Measurements from ENCODE around the gene SYNPO.

Gene SYNPO

DNA sequence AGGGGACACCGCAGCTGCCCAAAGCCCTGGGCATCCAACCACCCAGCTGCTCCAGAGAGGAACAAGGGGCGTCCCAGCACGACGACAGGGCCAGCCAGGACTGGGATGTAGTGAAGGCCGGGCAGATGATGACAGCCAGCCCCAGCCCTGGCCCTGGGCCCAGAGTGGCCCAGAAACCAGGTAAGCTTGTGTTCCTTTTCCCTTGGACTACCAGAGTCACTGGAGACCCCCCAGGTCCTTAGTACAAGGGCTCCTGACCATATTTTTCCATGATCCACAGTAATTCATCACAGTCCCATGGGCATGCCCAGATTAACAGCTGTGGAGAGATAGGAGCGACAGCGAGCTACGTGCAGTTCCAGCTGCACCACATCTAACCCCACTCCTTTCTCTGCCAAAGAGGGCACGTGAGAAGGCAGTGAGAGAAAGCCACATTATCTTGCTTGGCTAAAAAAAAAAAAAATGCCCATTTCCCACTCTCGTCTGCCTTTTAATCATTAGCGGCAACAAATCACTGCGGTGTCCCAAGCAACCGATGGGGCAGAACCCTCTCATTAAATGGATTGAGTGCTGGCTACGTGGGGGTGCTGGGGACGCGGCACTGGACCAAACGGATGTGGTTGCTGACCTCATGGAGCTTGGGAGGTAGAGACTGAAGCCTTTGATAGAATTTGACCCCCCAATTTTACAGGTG, 21.7 kb upstream of the SYNPO start:
- peaks cover 23% of the 10 kb centered on the region for H3K4me1 ChIP-seq (ENCODE audit: control insufficient read depth, insufficient read depth, low read length)
- no peaks in the 10 kb centered on the region for H3K36me3 ChIP-seq (ENCODE audit: control insufficient read depth, insufficient read depth, low read length, severe bottlenecking)
- H3K9me3 ChIP-seq (ENCODE audit: control insufficient read depth, low read length), result no peaks in the 10 kb centered on the region
- H3K4me3 ChIP-seq (ENCODE audit: low read length), result no peak overlapping the region
- H3K27me3 ChIP-seq (replicated peaks; ENCODE audit: control insufficient read depth, insufficient read depth, low read length), result no peaks in the 10 kb centered on the region
- no peak overlapping the region for H3K9ac ChIP-seq (ENCODE audit: low read length)
- no peak for DNase-seq (ENCODE audit: low read depth)

DNA sequence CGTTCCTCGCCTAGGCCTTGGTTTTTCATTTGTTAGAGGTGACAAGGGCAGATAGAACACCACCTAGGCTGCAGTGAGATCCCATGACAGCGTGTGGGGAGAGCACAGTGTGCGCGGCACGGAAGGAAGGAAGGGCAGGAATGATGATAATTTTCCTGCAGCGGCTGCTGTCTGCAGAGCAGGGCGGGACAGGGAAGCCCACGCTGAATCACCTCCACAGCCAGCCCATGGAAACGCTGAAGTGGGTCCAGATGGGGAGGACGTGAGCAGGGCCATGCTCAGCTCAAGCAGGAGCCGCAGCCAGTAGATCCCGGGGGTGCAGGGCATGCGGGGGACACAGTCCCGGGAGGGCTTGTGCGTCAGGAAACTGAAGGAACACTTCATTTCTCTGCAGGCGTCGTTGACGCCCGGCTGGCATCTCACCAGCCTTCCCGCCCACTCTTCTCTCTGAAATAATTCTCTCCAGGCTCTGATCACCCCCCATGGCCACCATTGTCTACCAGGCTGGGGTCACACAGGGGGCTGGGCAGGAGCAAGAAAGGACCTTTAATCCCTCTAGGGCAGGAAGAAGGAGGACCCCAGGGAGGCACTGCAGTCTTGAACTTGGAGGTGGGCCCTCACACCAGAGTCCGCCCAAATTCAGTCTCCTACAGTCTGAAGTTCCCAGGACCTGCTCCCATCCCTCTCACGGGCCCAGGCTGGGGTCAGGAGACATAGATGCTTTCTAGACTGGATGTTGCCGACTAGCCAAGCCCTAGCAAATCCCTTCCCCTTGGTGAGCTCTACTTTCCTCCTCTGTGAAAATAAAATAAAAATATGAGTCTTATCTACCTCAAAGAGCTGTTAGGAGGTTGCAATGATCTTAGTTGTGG, 20.9 kb upstream of the SYNPO start:
- no peaks in the 10 kb centered on the region for H3K36me3 ChIP-seq (ENCODE audit: control insufficient read depth, insufficient read depth, low read length, severe bottlenecking)
- H3K9ac ChIP-seq (ENCODE audit: low read length), result no peak overlapping the region
- peaks cover 21% of the 10 kb centered on the region for H3K4me1 ChIP-seq (ENCODE audit: control insufficient read depth, insufficient read depth, low read length)
- H3K9me3 ChIP-seq (ENCODE audit: control insufficient read depth, low read length), result no peaks in the 10 kb centered on the region
- no peak overlapping the region for H3K4me3 ChIP-seq (ENCODE audit: low read length)
- DNase-seq (ENCODE audit: low read depth), result peak; percentile 53
- no peaks in the 10 kb centered on the region for H3K27me3 ChIP-seq (replicated peaks; ENCODE audit: control insufficient read depth, insufficient read depth, low read length)

DNA sequence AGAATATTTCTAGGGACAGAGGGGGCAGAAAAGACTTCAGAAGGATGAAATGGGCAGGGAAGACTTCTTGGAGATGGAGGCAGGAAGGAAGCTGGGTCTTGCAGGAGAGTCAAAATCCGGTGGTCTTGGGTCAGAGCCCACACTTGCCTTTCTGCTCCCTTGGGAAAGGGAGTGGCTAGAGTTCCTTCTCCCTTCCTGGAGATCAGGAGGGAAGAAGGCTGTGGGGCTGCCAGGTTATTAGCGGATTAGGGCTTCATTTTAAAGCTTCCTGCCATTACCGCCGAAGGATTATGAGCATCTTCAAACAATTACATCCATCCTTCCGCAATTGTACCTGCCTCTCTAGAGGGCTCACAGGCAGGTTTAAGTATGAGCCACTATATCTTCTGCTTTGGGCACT, 19.2 kb upstream of the SYNPO start:
- no peak for DNase-seq (ENCODE audit: low read depth)
- no peaks in the 10 kb centered on the region for H3K27me3 ChIP-seq (replicated peaks; ENCODE audit: control insufficient read depth, insufficient read depth, low read length)
- H3K36me3 ChIP-seq (ENCODE audit: control insufficient read depth, insufficient read depth, low read length, severe bottlenecking), result no peaks in the 10 kb centered on the region
- H3K4me1 ChIP-seq (ENCODE audit: control insufficient read depth, insufficient read depth, low read length), result peaks cover 12% of the 10 kb centered on the region
- H3K9ac ChIP-seq (ENCODE audit: low read length), result no peak overlapping the region
- no peak overlapping the region for H3K4me3 ChIP-seq (ENCODE audit: low read length)
- no peaks in the 10 kb centered on the region for H3K9me3 ChIP-seq (ENCODE audit: control insufficient read depth, low read length)

DNA sequence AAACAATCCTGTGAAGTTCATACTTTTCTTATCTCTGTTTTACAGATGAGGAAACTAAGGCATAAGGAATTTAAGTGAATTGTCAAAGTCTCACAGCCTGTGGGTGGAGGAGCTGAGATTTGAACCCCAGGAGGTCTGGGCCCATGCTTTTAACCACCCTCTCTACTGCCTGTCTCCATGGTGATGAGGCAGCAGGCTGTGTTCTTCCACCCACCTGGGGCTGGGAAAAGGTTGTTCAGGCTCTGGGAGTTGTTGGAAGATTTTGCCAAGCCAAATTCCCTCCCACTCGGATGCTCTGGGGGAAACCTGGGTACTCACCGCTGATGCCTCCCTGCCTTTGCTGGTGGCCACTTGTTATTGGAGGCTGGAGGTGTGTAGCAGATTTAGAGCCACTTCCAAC, 18.3 kb upstream of the SYNPO start:
- Histone ChIP-seq H3K36me3 (ENCODE audit: control insufficient read depth, insufficient read depth, low read length, severe bottlenecking) (no peaks in the 10 kb centered on the region), H3K9ac (ENCODE audit: low read length) (no peak overlapping the region), H3K4me1 (ENCODE audit: control insufficient read depth, insufficient read depth, low read length) (peaks cover 20% of the 10 kb centered on the region), H3K27me3 (replicated peaks; ENCODE audit: control insufficient read depth, insufficient read depth, low read length) (no peaks in the 10 kb centered on the region), H3K9me3 (ENCODE audit: control insufficient read depth, low read length) (no peaks in the 10 kb centered on the region), H3K4me3 (ENCODE audit: low read length) (no peak overlapping the region)
- no peak for DNase-seq (ENCODE audit: low read depth)

DNA sequence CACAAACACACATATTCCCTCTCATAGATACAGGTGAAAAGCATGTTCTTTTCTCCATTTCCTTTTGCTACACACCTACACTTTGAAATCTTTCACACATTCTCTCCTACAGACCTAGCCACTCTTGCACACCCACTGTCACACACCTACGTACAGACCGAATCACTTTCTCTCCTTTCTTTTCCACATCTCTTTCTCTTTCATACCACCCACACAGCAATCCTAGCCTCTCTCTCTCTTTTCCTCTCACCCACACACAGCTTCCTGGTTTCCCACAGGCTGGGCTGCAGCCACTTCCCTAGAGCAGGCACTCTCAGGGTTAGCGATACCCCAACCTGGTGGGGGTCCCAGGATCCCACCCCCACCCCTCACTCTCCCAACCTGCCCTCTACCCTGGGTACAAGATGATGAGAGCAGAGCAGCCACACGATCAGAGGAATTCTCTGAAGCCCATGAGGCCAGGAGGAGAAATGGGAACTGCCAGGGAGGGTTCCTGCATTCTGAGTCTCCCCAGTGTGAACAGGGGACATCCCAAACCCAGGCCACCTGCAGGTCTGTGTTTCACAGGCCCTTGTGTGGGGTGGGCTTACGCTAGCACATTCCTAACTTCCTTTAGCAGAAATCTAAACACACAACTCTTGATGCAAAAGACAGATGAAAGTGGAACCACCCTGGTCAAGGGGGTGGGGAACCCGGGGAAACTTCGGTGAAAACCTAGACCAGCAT, 17.1 kb upstream of the SYNPO start:
- no peaks in the 10 kb centered on the region for H3K27me3 ChIP-seq (replicated peaks; ENCODE audit: control insufficient read depth, insufficient read depth, low read length)
- H3K4me1 ChIP-seq (ENCODE audit: control insufficient read depth, insufficient read depth, low read length), result peaks cover 31% of the 10 kb centered on the region
- no peak for DNase-seq (ENCODE audit: low read depth)
- H3K36me3 ChIP-seq (ENCODE audit: control insufficient read depth, insufficient read depth, low read length, severe bottlenecking), result no peaks in the 10 kb centered on the region
- no peaks in the 10 kb centered on the region for H3K9me3 ChIP-seq (ENCODE audit: control insufficient read depth, low read length)
- no peak overlapping the region for H3K9ac ChIP-seq (ENCODE audit: low read length)
- H3K4me3 ChIP-seq (ENCODE audit: low read length), result no peak overlapping the region

DNA sequence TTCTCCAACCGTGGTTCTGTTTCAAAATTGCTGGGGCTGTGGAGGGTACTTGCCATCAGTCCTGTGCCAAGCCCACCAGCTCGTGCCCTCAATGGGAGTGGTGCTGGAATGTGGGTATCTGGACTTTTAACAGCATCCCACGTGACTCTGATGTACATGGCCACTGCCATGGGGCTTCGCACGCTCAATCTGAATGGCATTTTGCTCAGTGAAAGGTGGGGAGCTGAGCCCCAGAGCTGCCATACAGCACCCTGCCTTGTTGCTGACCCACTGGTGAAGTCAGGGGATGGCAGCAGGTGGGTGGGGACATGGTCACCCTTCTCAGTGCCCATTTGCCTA, 16.6 kb upstream of the SYNPO start:
- Histone ChIP-seq H3K4me1 (ENCODE audit: control insufficient read depth, insufficient read depth, low read length) (peaks cover 36% of the 10 kb centered on the region), H3K9me3 (ENCODE audit: control insufficient read depth, low read length) (no peaks in the 10 kb centered on the region), H3K9ac (ENCODE audit: low read length) (no peak overlapping the region), H3K4me3 (ENCODE audit: low read length) (no peak overlapping the region), H3K27me3 (replicated peaks; ENCODE audit: control insufficient read depth, insufficient read depth, low read length) (no peaks in the 10 kb centered on the region), H3K36me3 (ENCODE audit: control insufficient read depth, insufficient read depth, low read length, severe bottlenecking) (no peaks in the 10 kb centered on the region)
- no peak for DNase-seq (ENCODE audit: low read depth)

DNA sequence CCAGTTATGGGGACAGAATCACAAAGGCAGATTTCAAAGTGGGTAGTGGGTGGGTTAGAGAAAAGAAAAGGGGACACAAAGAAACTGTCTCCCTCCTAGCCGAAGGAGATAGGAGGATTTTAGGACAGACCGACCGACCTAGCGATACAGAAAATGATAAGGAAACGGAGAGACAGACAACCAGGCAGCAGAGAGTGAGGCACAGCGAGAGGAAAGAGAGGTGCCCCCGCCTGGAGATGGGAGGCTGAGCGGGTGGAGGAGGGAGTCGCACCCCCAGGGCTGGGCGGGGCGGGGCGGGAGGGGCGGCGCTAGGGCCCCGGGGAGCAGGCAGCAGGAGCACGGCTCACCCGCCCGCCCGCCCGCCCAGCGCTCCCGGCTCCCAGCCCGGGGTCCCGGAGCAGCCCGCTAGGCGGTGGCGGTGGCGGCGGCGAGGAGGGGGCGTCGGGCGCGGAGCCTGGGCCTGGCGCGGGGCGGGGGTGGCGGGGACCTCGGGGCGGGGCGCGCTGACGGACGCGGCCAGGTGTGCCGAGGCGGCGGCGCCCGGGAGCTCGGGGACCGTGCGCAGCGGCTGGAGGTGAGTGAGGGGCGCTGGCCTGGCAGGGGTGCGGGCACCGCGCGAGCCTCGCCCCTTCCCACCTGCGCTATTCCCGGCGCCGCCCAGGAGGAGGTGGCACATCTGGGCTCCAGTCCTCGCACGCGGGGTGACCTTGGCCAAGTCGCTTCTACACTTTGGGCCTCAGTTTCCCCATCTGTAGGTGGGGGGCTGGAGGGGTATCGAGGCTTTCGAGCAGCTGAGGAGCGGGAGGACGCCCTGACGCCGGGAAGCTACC, 15.9 kb upstream of the SYNPO start:
- H3K4me3 ChIP-seq (ENCODE audit: low read length), result peak overlapping the region; percentile 83
- H3K9ac ChIP-seq (ENCODE audit: low read length), result peak overlapping the region; percentile 85
- peaks cover 35% of the 10 kb centered on the region for H3K4me1 ChIP-seq (ENCODE audit: control insufficient read depth, insufficient read depth, low read length)
- no peaks in the 10 kb centered on the region for H3K27me3 ChIP-seq (replicated peaks; ENCODE audit: control insufficient read depth, insufficient read depth, low read length)
- H3K9me3 ChIP-seq (ENCODE audit: control insufficient read depth, low read length), result no peaks in the 10 kb centered on the region
- DNase-seq (ENCODE audit: low read depth), result peak; percentile 63
- H3K36me3 ChIP-seq (ENCODE audit: control insufficient read depth, insufficient read depth, low read length, severe bottlenecking), result no peaks in the 10 kb centered on the region

DNA sequence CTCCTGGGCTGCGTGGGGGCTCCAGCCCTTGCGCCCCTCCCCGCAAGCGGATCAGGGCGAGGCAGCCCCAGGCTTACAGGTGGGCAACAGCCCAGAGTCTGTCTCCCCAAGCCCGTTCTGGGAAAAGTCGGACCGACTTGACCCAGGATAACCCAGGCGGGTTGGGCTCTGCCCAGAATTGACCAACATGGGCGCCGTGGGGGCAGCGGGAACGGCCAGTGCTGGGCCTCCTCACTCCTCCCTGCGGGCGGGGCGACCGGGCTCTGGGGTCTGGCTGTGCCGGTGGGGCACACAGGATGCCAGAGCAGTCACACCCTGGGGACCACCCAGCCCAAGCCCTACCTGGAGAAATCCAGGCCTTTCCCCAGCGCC, 15.3 kb upstream of the SYNPO start:
- no peak for DNase-seq (ENCODE audit: low read depth)
- Histone ChIP-seq H3K4me1 (ENCODE audit: control insufficient read depth, insufficient read depth, low read length) (peaks cover 40% of the 10 kb centered on the region), H3K27me3 (replicated peaks; ENCODE audit: control insufficient read depth, insufficient read depth, low read length) (no peaks in the 10 kb centered on the region), H3K9ac (ENCODE audit: low read length) (peak overlapping the region; percentile 85), H3K4me3 (ENCODE audit: low read length) (peak overlapping the region; percentile 83), H3K9me3 (ENCODE audit: control insufficient read depth, low read length) (no peaks in the 10 kb centered on the region), H3K36me3 (ENCODE audit: control insufficient read depth, insufficient read depth, low read length, severe bottlenecking) (no peaks in the 10 kb centered on the region)

DNA sequence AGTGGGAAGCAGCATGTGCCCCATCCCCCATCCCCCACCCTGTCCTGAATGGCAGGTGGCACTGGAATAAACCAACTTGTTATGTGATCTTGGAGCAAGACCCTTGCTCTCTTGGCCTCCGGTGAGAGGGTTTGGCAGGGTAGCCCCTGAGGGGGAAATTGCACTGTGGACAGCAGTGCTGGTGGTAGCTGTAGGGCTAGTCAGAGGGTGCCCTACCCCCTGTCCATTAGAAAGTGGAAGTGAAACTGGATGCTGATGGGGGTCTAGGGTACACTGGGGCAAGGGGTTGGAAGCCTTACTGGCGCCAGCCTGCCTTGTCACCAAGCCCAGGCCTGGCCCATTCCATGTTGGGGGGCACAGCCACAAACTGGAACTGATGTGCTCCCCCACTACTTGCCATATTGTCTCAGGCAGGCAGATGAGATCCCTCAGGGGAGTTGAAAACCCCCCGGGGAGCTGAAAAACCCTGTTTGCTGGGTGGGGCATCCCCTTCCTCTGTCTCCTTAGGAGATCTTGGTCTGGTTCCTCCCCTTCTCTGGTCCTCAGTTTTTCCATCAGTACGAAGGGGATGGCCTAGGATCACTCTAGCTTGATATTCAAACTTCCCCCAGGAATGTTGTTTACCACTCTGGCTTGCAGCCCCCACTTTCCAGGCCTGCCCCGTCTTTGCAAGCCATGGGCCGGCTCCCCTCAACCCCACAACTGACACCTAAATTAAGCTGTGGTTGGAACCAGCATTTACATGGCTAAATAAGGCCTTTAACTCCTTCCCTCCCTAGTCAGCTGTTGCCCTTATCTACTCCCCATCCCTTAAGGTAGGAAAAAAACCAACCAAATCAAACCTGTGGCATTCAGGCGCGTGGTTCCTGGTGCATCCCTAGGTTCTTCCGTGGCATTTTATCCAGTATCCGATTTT, 14.4 kb upstream of the SYNPO start:
- H3K36me3 ChIP-seq (ENCODE audit: control insufficient read depth, insufficient read depth, low read length, severe bottlenecking), result no peaks in the 10 kb centered on the region
- no peaks in the 10 kb centered on the region for H3K27me3 ChIP-seq (replicated peaks; ENCODE audit: control insufficient read depth, insufficient read depth, low read length)
- no peaks in the 10 kb centered on the region for H3K9me3 ChIP-seq (ENCODE audit: control insufficient read depth, low read length)
- peaks cover 47% of the 10 kb centered on the region for H3K4me1 ChIP-seq (ENCODE audit: control insufficient read depth, insufficient read depth, low read length)
- H3K4me3 ChIP-seq (ENCODE audit: low read length), result peak overlapping the region; percentile 83
- no peak for DNase-seq (ENCODE audit: low read depth)
- peak overlapping the region; percentile 85 for H3K9ac ChIP-seq (ENCODE audit: low read length)

DNA sequence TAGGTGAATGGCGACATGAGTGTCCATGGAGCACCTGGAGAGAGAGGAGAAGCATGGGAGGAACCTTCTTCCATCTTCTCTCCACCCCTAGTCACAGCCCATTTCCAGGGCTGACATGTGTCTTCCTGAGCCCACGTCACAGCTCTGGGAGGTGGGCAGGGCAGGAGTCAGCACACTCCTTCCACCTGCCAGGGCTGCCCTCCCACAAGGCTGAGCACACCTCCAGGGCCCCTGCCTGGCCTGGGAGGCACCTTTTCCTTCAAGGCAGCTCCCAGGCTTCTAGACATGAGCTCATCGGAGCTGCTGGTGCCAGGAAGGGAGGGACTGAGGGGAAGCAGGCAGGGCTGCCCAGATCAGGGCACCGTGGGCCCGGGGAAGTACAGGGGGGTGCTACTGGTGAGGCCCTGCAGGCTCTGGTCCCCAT, 13.6 kb upstream of the SYNPO start:
- Histone ChIP-seq H3K9ac (ENCODE audit: low read length) (no peak overlapping the region), H3K27me3 (replicated peaks; ENCODE audit: control insufficient read depth, insufficient read depth, low read length) (no peaks in the 10 kb centered on the region), H3K9me3 (ENCODE audit: control insufficient read depth, low read length) (no peaks in the 10 kb centered on the region), H3K4me3 (ENCODE audit: low read length) (no peak overlapping the region), H3K36me3 (ENCODE audit: control insufficient read depth, insufficient read depth, low read length, severe bottlenecking) (no peaks in the 10 kb centered on the region), H3K4me1 (ENCODE audit: control insufficient read depth, insufficient read depth, low read length) (peaks cover 51% of the 10 kb centered on the region)
- DNase-seq (ENCODE audit: low read depth), result no peak
